ENCODE measurements around the gene HPSE2.

HPSE2 gene

GRCh38 chr10:98533746-98534445 is 701.8 kb downstream of the HPSE2 start:
- Histone ChIP-seq H3K27me3 (ENCODE audit: insufficient read depth, insufficient read length) (no peaks in the 10 kb centered on the region), H3K36me3 (ENCODE audit: insufficient read depth, insufficient read length, low read length) (no peaks in the 10 kb centered on the region), H3K9me3 (ENCODE audit: insufficient read depth, low read length) (no peaks in the 10 kb centered on the region), H3K4me1 (ENCODE audit: insufficient read depth, insufficient read length) (peaks cover 3% of the 10 kb centered on the region), H3K4me3 (ENCODE audit: insufficient read length, low read depth) (no peak overlapping the region), H3K9ac (ENCODE audit: insufficient read length, low read depth) (no peak overlapping the region)
- no peak for DNase-seq (ENCODE audit: low read depth, low spot score)
- TF ChIP-seq SUZ12 (IDR thresholded peaks at IDR 0.05; ENCODE audit: extremely low read depth, insufficient read depth, insufficient read length), result no peak
- TF ChIP-seq YY1 (IDR thresholded peaks at IDR 0.05; ENCODE audit: insufficient read depth, insufficient read length), result no peak
- no peak for TF ChIP-seq ZNF274 (IDR thresholded peaks at IDR 0.05; ENCODE audit: low read depth, low read length)

DNA sequence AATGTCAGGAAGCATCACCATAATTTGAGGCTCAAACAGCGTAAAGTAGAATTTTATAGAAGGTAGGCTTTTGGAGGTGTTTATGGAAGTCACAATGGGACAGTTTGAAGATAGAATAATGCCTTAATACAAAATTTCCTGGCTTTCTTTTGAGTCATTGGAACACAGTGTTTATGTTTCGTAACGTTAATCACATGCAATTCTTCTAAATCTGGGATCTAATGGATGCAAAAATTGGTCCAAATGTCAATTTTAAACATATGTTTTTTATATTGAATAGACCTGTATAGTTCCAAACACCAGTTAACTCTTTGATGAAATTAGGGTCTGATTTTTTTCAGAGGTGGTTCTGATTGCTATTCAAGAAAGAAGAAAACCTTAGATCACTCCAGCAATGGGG is 702.4 kb downstream of the HPSE2 start:
- no peaks in the 10 kb centered on the region for H3K9me3 ChIP-seq (ENCODE audit: insufficient read depth, low read length)

GRCh38 chr10:98528805-98529183 is 706.9 kb downstream of the HPSE2 start:
- H3K27me3 ChIP-seq (ENCODE audit: insufficient read depth, insufficient read length), result no peaks in the 10 kb centered on the region
- no peak overlapping the region for H3K9ac ChIP-seq (ENCODE audit: insufficient read length, low read depth)
- no peak overlapping the region for H3K4me3 ChIP-seq (ENCODE audit: insufficient read length, low read depth)
- H3K4me1 ChIP-seq (ENCODE audit: insufficient read depth, insufficient read length), result peaks cover 3% of the 10 kb centered on the region
- no peaks in the 10 kb centered on the region for H3K36me3 ChIP-seq (ENCODE audit: insufficient read depth, insufficient read length, low read length)
- DNase-seq (ENCODE audit: low read depth, low spot score), result no peak
- no peaks in the 10 kb centered on the region for H3K9me3 ChIP-seq (ENCODE audit: insufficient read depth, low read length)
- TF ChIP-seq SUZ12 (IDR thresholded peaks at IDR 0.05; ENCODE audit: extremely low read depth, insufficient read depth, insufficient read length), result no peak
- TF ChIP-seq YY1 (IDR thresholded peaks at IDR 0.05; ENCODE audit: insufficient read depth, insufficient read length), result no peak
- no peak for TF ChIP-seq ZNF274 (IDR thresholded peaks at IDR 0.05; ENCODE audit: low read depth, low read length)

More for the DNA sequence above, 702.4 kb downstream of the HPSE2 start:
- peaks cover 3% of the 10 kb centered on the region for H3K4me1 ChIP-seq (ENCODE audit: insufficient read depth, insufficient read length)
- H3K9ac ChIP-seq (ENCODE audit: insufficient read length, low read depth), result no peak overlapping the region
- no peaks in the 10 kb centered on the region for H3K36me3 ChIP-seq (ENCODE audit: insufficient read depth, insufficient read length, low read length)
- TF ChIP-seq YY1 (IDR thresholded peaks at IDR 0.05; ENCODE audit: insufficient read depth, insufficient read length), result no peak
- H3K4me3 ChIP-seq (ENCODE audit: insufficient read length, low read depth), result no peak overlapping the region
- DNase-seq (ENCODE audit: low read depth, low spot score), result no peak
- H3K27me3 ChIP-seq (ENCODE audit: insufficient read depth, insufficient read length), result no peaks in the 10 kb centered on the region

GRCh38 chr10:98528166-98528804 is 707.4 kb downstream of the HPSE2 start:
- Histone ChIP-seq H3K27me3 (ENCODE audit: insufficient read depth, insufficient read length) (no peaks in the 10 kb centered on the region), H3K9me3 (ENCODE audit: insufficient read depth, low read length) (no peaks in the 10 kb centered on the region), H3K4me3 (ENCODE audit: insufficient read length, low read depth) (no peak overlapping the region), H3K4me1 (ENCODE audit: insufficient read depth, insufficient read length) (peaks cover 3% of the 10 kb centered on the region), H3K9ac (ENCODE audit: insufficient read length, low read depth) (no peak overlapping the region), H3K36me3 (ENCODE audit: insufficient read depth, insufficient read length, low read length) (no peaks in the 10 kb centered on the region)
- TF ChIP-seq SUZ12 (IDR thresholded peaks at IDR 0.05; ENCODE audit: extremely low read depth, insufficient read depth, insufficient read length) (no peak), YY1 (IDR thresholded peaks at IDR 0.05; ENCODE audit: insufficient read depth, insufficient read length) (no peak), ZNF274 (IDR thresholded peaks at IDR 0.05; ENCODE audit: low read depth, low read length) (no peak)
- DNase-seq (ENCODE audit: low read depth, low spot score), result no peak

DNA sequence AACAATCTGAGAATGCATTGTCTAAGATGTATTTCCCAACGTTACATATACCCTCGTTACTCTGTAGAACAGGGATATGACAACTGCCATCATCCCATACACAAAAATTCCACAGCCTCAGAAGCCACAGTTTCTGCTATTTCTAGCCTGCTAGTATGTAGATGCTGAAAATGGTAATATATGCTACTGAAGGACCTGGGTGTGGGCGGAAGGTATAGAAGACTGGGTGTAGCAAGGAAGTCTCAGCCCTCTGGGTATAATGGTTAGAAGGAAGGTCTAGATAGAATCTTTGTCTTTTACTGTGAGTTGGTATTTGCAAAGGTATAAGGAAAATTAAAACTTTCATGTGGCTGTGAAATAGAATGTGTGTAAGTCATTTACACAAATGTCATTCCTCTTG is 709.7 kb downstream of the HPSE2 start:
- H3K4me3 ChIP-seq (ENCODE audit: insufficient read length, low read depth), result no peak overlapping the region
- no peak for DNase-seq (ENCODE audit: low read depth, low spot score)
- H3K4me1 ChIP-seq (ENCODE audit: insufficient read depth, insufficient read length), result peaks cover 3% of the 10 kb centered on the region
- H3K9ac ChIP-seq (ENCODE audit: insufficient read length, low read depth), result no peak overlapping the region
- no peaks in the 10 kb centered on the region for H3K27me3 ChIP-seq (ENCODE audit: insufficient read depth, insufficient read length)
- TF ChIP-seq YY1 (IDR thresholded peaks at IDR 0.05; ENCODE audit: insufficient read depth, insufficient read length) (no peak), SUZ12 (IDR thresholded peaks at IDR 0.05; ENCODE audit: extremely low read depth, insufficient read depth, insufficient read length) (no peak), ZNF274 (IDR thresholded peaks at IDR 0.05; ENCODE audit: low read depth, low read length) (no peak)
- H3K36me3 ChIP-seq (ENCODE audit: insufficient read depth, insufficient read length, low read length), result no peaks in the 10 kb centered on the region
- no peaks in the 10 kb centered on the region for H3K9me3 ChIP-seq (ENCODE audit: insufficient read depth, low read length)

DNA sequence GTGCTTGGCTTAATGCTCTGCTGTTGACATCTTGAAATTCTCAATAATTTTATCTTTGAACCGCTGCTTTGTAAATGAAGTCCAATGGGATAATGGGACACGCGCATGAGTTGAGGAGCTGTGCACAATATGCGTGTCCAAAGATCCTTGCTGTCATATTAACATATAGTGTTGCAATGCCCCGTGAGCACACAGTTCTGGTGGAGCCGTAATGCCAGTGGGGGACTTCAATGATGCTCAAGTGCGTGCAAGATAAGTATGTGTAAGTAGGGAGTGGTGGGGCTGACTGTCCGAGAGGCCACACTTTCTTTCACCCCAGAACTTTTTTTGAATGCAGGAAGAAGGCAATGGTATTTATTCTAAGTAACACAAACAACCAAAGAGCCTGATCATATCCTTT is 711.5 kb downstream of the HPSE2 start:
- Histone ChIP-seq H3K27me3 (ENCODE audit: insufficient read depth, insufficient read length) (no peaks in the 10 kb centered on the region), H3K4me1 (ENCODE audit: insufficient read depth, insufficient read length) (no peaks in the 10 kb centered on the region), H3K9me3 (ENCODE audit: insufficient read depth, low read length) (no peaks in the 10 kb centered on the region), H3K4me3 (ENCODE audit: insufficient read length, low read depth) (no peak overlapping the region), H3K9ac (ENCODE audit: insufficient read length, low read depth) (no peak overlapping the region), H3K36me3 (ENCODE audit: insufficient read depth, insufficient read length, low read length) (no peaks in the 10 kb centered on the region)
- TF ChIP-seq YY1 (IDR thresholded peaks at IDR 0.05; ENCODE audit: insufficient read depth, insufficient read length), result no peak
- TF ChIP-seq ZNF274 (IDR thresholded peaks at IDR 0.05; ENCODE audit: low read depth, low read length), result no peak
- no peak for TF ChIP-seq SUZ12 (IDR thresholded peaks at IDR 0.05; ENCODE audit: extremely low read depth, insufficient read depth, insufficient read length)
- DNase-seq (ENCODE audit: low read depth, low spot score), result no peak

- no peak for TF ChIP-seq YY1 (IDR thresholded peaks at IDR 0.05; ENCODE audit: insufficient read depth, insufficient read length)
- no peak for TF ChIP-seq SUZ12 (IDR thresholded peaks at IDR 0.05; ENCODE audit: extremely low read depth, insufficient read depth, insufficient read length)
- no peak for TF ChIP-seq ZNF274 (IDR thresholded peaks at IDR 0.05; ENCODE audit: low read depth, low read length)
- H3K9me3 ChIP-seq (ENCODE audit: insufficient read depth, low read length), result no peaks in the 10 kb centered on the region
- no peak for DNase-seq (ENCODE audit: low read depth, low spot score)
- H3K9ac ChIP-seq (ENCODE audit: insufficient read length, low read depth), result no peak overlapping the region
- H3K27me3 ChIP-seq (ENCODE audit: insufficient read depth, insufficient read length), result no peaks in the 10 kb centered on the region
- no peak overlapping the region for H3K4me3 ChIP-seq (ENCODE audit: insufficient read length, low read depth)
- no peaks in the 10 kb centered on the region for H3K36me3 ChIP-seq (ENCODE audit: insufficient read depth, insufficient read length, low read length)
- H3K4me1 ChIP-seq (ENCODE audit: insufficient read depth, insufficient read length), result no peaks in the 10 kb centered on the region
Measured at GRCh38 chr10:98519841-98520240, 715.8 kb downstream of the HPSE2 start.

All from NT2/D1 (cell line).